ENCODE measurements around the gene CPA5. TPM values are rescaled to one million over a fixed set of nuclear protein-coding genes. Genes with fewer than 3 reads are reported as not detected.
A peak's percentile ranks its signal among the peaks of the same experiment; 100 is the strongest.

CPA5 gene
- total RNA-seq, 6 donors from 2014 or later: not detected

GRCh38 chr7:130337410-130337971, 7.1 kb upstream of the CPA5 start:
- no peak overlapping the region for H3K4me3 ChIP-seq
- H3K27me3 ChIP-seq: no peaks in the 10 kb centered on the region
- no peaks in the 10 kb centered on the region for H3K9me3 ChIP-seq
- no peak overlapping the region for H3K27ac ChIP-seq
- TF ChIP-seq POLR2A (IDR thresholded peaks at IDR 0.05) (no peak), POLR2AphosphoS5 (IDR thresholded peaks at IDR 0.05) (no peak), EP300 (IDR thresholded peaks at IDR 0.05) (no peak)
- TF ChIP-seq, protein P1, sequence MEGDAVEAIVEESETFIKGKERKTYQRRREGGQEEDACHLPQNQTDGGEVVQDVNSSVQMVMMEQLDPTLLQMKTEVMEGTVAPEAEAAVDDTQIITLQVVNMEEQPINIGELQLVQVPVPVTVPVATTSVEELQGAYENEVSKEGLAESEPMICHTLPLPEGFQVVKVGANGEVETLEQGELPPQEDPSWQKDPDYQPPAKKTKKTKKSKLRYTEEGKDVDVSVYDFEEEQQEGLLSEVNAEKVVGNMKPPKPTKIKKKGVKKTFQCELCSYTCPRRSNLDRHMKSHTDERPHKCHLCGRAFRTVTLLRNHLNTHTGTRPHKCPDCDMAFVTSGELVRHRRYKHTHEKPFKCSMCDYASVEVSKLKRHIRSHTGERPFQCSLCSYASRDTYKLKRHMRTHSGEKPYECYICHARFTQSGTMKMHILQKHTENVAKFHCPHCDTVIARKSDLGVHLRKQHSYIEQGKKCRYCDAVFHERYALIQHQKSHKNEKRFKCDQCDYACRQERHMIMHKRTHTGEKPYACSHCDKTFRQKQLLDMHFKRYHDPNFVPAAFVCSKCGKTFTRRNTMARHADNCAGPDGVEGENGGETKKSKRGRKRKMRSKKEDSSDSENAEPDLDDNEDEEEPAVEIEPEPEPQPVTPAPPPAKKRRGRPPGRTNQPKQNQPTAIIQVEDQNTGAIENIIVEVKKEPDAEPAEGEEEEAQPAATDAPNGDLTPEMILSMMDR (IDR thresholded peaks at IDR 0.05): no peak
- WGBS, 2 donors: 75 to 80% methylated on average over 1 to 6 of the region's 6 CpGs
- no peak for DNase-seq
- ATAC-seq (ENCODE audit: low FRiP score in 2 of 2): peak in 1 of 2 donors; percentile 46
- no peaks in the 10 kb centered on the region for H3K4me1 ChIP-seq
- no peaks in the 10 kb centered on the region for H3K36me3 ChIP-seq

DNA sequence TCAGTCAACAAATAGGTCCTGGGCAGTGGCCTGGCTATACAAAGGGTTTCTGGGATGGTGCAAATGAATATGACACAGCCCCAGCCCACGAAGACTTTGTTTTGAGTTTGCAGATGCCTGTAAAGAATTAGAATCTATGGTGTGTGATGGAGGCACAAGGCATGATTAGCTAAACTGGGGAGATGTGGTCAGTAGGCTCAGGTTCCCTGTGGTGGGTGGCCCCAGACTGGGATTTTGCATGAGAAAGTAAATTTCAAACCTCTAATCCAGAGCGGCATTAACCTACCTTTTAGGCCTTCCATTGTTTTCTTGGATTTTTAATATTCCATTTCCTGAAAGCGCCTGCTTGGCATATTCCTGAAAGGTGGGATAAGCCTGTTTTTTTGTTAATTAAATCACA, 6.4 kb upstream of the CPA5 start:
- Histone ChIP-seq H3K27me3 (no peaks in the 10 kb centered on the region), H3K4me3 (no peak overlapping the region), H3K27ac (no peak overlapping the region), H3K4me1 (no peaks in the 10 kb centered on the region), H3K9me3 (no peaks in the 10 kb centered on the region), H3K36me3 (no peaks in the 10 kb centered on the region)
- no peak for DNase-seq
- no peak for ATAC-seq (ENCODE audit: low FRiP score in 2 of 2)
- TF ChIP-seq POLR2AphosphoS5 (IDR thresholded peaks at IDR 0.05): no peak
- WGBS, 2 donors: 86 to 91% methylated on average over 3 of the region's 3 CpGs

- no peak for TF ChIP-seq POLR2A (IDR thresholded peaks at IDR 0.05)
- TF ChIP-seq, protein P1 (IDR thresholded peaks at IDR 0.05): no peak
- TF ChIP-seq POLR2AphosphoS5 (IDR thresholded peaks at IDR 0.05): no peak
- WGBS, 2 donors: 92% methylated on average over 4 of the region's 4 CpGs
- H3K9me3 ChIP-seq: no peaks in the 10 kb centered on the region
- H3K4me3 ChIP-seq: no peak overlapping the region
- H3K27me3 ChIP-seq: no peaks in the 10 kb centered on the region
- no peaks in the 10 kb centered on the region for H3K4me1 ChIP-seq
- no peak overlapping the region for H3K27ac ChIP-seq
- DNase-seq: no peak
- ATAC-seq (ENCODE audit: low FRiP score in 2 of 2): no peak
- H3K36me3 ChIP-seq: no peaks in the 10 kb centered on the region
Observed at GRCh38 chr7:130341882-130342281, 2.7 kb upstream of the CPA5 start.

- Histone ChIP-seq H3K27ac (no peak overlapping the region), H3K4me1 (no peaks in the 10 kb centered on the region), H3K4me3 (no peak overlapping the region), H3K27me3 (no peaks in the 10 kb centered on the region), H3K9me3 (no peaks in the 10 kb centered on the region), H3K36me3 (no peaks in the 10 kb centered on the region)
- WGBS, 2 donors: 92 to 94% methylated on average over 3 of the region's 3 CpGs
- ATAC-seq (ENCODE audit: low FRiP score in 2 of 2) (no peak), DNase-seq (no peak)
- TF ChIP-seq, protein P1 (IDR thresholded peaks at IDR 0.05): no peak
- no peak for TF ChIP-seq POLR2A (IDR thresholded peaks at IDR 0.05)
- TF ChIP-seq POLR2AphosphoS5 (IDR thresholded peaks at IDR 0.05): no peak
- no peak for TF ChIP-seq EP300 (IDR thresholded peaks at IDR 0.05)
Observed at GRCh38 chr7:130342701-130343380, 1.8 kb upstream of the CPA5 start.

DNA sequence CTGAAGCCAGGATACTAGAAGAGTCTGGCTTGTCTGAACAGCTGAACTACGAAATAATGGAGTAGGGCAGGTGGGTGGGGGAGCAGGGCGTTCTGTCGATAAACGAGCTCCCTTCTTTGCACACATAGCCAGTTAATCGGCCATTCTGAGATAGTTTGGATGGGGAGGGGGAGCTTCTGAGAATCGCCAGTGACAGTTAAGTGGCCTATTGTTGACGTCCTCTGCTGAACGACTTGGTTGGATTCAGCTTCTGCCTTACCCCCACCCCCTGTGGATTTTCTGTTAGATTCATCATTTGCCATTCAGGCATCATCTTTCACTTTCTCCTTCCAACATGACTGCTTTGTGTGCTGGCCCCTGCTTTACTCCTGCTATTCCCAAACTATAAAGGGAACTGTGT, 520 bp downstream of the CPA5 start:
- Histone ChIP-seq H3K27ac (no peak overlapping the region), H3K4me1 (no peaks in the 10 kb centered on the region), H3K36me3 (no peaks in the 10 kb centered on the region), H3K9me3 (no peaks in the 10 kb centered on the region), H3K27me3 (no peaks in the 10 kb centered on the region), H3K4me3 (no peak overlapping the region)
- WGBS, 2 donors: 65 to 69% methylated on average over 8 of the region's 8 CpGs
- no peak for ATAC-seq (ENCODE audit: low FRiP score in 2 of 2)
- TF ChIP-seq, protein P1 (IDR thresholded peaks at IDR 0.05): no peak
- TF ChIP-seq POLR2A (IDR thresholded peaks at IDR 0.05) (no peak), EP300 (IDR thresholded peaks at IDR 0.05) (no peak), POLR2AphosphoS5 (IDR thresholded peaks at IDR 0.05) (no peak)
- DNase-seq: no peak

Data from upper lobe of left lung (tissue), 6 donors.